ENCODE data around the gene MPO.

GRCh38 chr17:58285422-58285810 is 4.7 kb upstream of the MPO start:
- TF ChIP-seq CTCF (IDR thresholded peaks at IDR 0.05 in 4 of 5, conservative IDR thresholded peaks at IDR 0.05 in 1 of 5): no peak
- no peak for TF ChIP-seq POLR2A (IDR thresholded peaks at IDR 0.05)
